H9 (cell line): ENCODE measurements around the gene CACNA2D3. TPM values are rescaled to one million over a fixed set of nuclear protein-coding genes. Genes with fewer than 3 reads are reported as not detected.

ENCODE experiments used
- DNase-seq: peaks from one replicate; pipeline ENCODE4 v3.0.0-alpha.2; 2017
- H2AFZ ChIP-seq: one replicate; pipeline ENCODE4 v1.6.1; 2013; ENCODE audit warnings: mild to moderate bottlenecking, low read length, control low read depth, moderate library complexity
- H2AK5ac ChIP-seq: 2 replicates; pipeline ENCODE4 v1.6.1; 2013; ENCODE audit warnings: low read length, control low read depth, mixed read lengths; ENCODE audit not compliant: insufficient read length
- H2BK120ac ChIP-seq: one replicate; pipeline ENCODE4 v1.6.1; 2013; ENCODE audit warnings: low read depth, mild to moderate bottlenecking, low read length, control low read depth, inconsistent platforms; ENCODE audit not compliant: poor library complexity, severe bottlenecking
- H2BK12ac ChIP-seq: 2 replicates; pipeline ENCODE4 v1.6.1; 2013; ENCODE audit warnings: low read length, control low read depth, mixed read lengths, low read depth; ENCODE audit not compliant: insufficient read length
- H2BK15ac ChIP-seq: 2 replicates; pipeline ENCODE4 v1.6.1; 2013; ENCODE audit warnings: low read depth, low read length, control low read depth
- H2BK20ac ChIP-seq: one replicate; pipeline ENCODE4 v1.6.1; 2013; ENCODE audit warnings: low read depth, mild to moderate bottlenecking, low read length, control low read depth, inconsistent platforms; ENCODE audit not compliant: poor library complexity, severe bottlenecking
- H2BK5ac ChIP-seq: 2 replicates; pipeline ENCODE4 v1.6.1; 2013; ENCODE audit warnings: low read length, control low read depth, mixed read lengths; ENCODE audit not compliant: insufficient read length
- H3K14ac ChIP-seq: 2 replicates; pipeline ENCODE4 v1.6.1; 2013; ENCODE audit warnings: low read length, control low read depth; ENCODE audit not compliant: insufficient read depth
- H3K18ac ChIP-seq: 2 replicates; pipeline ENCODE4 v1.6.1; 2013; ENCODE audit warnings: low read depth, mild to moderate bottlenecking, mixed read lengths, low read length, control low read depth; ENCODE audit not compliant: insufficient read length
- H3K23ac ChIP-seq: 2 replicates; pipeline ENCODE4 v1.6.1; 2013; ENCODE audit warnings: low read length, control low read depth, mixed read lengths, low read depth; ENCODE audit not compliant: insufficient read length
- H3K23me2 ChIP-seq: 2 replicates; pipeline ENCODE4 v1.6.1; 2013; ENCODE audit warnings: low read depth, mild to moderate bottlenecking, mixed read lengths, low read length, control low read depth; ENCODE audit not compliant: insufficient read length, poor library complexity, severe bottlenecking
- H3K27ac ChIP-seq: 2 replicates; pipeline ENCODE4 v1.5.1; 2013; ENCODE audit warnings: low read length, control low read depth, mixed read lengths, low read depth; ENCODE audit not compliant: insufficient read length
- H3K27me3 ChIP-seq: 2 replicates; pipeline ENCODE4 v1.6.1; 2013; ENCODE audit warnings: low read length, control low read depth, inconsistent platforms; ENCODE audit not compliant: insufficient read depth
- H3K4ac ChIP-seq: 2 replicates; pipeline ENCODE4 v1.6.1; 2013; ENCODE audit warnings: low read depth, mild to moderate bottlenecking, control low read depth, inconsistent platforms, low read length, moderate library complexity
- H3K4me1 ChIP-seq: 2 replicates; pipeline ENCODE4 v1.6.1; 2013; ENCODE audit warnings: low read length, control low read depth, inconsistent platforms; ENCODE audit not compliant: insufficient read depth
- H3K4me2 ChIP-seq: 2 replicates; pipeline ENCODE4 v1.6.1; 2013; ENCODE audit warnings: low read length, control low read depth, mixed read lengths; ENCODE audit not compliant: insufficient read length, insufficient read depth
- H3K56ac ChIP-seq: 2 replicates; pipeline ENCODE4 v1.6.1; 2013; ENCODE audit warnings: low read depth, mild to moderate bottlenecking, mixed read lengths, low read length, control low read depth; ENCODE audit not compliant: insufficient read length
- H3K79me1 ChIP-seq: 2 replicates; pipeline ENCODE4 v1.6.1; 2013; ENCODE audit warnings: low read depth, mild to moderate bottlenecking, moderate library complexity, low read length, control low read depth, inconsistent platforms; ENCODE audit not compliant: insufficient read depth, poor library complexity, severe bottlenecking
- H3K79me2 ChIP-seq: 2 replicates; pipeline ENCODE4 v1.6.1; 2013; ENCODE audit warnings: low read length, control low read depth, inconsistent platforms; ENCODE audit not compliant: insufficient read depth
- H3K9ac ChIP-seq: 2 replicates; pipeline ENCODE4 v1.6.1; 2013; ENCODE audit warnings: low read length, control low read depth, mixed read lengths; ENCODE audit not compliant: insufficient read length; ENCODE audit errors: extremely low read depth
- H3K9me3 ChIP-seq: one replicate; pipeline ENCODE4 v1.6.1; 2013; ENCODE audit warnings: low read depth, low read length, inconsistent platforms; ENCODE audit not compliant: control insufficient read depth
- H3T11ph ChIP-seq: one replicate; pipeline ENCODE4 v1.6.1; 2013; ENCODE audit warnings: mild to moderate bottlenecking, low read length, control low read depth, inconsistent platforms
- H4K20me1 ChIP-seq: one replicate; pipeline ENCODE4 v1.6.1; 2013; ENCODE audit not compliant: control insufficient read depth, insufficient read length, insufficient read depth
- H4K5ac ChIP-seq: 2 replicates; pipeline ENCODE4 v1.6.1; 2013; ENCODE audit warnings: low read depth, mild to moderate bottlenecking, mixed read lengths, low read length, control low read depth; ENCODE audit not compliant: insufficient read length
- H4K8ac ChIP-seq: replicated peaks from 2 replicates; pipeline ENCODE4 v1.6.1; 2013; ENCODE audit warnings: low read length, control low read depth, mixed read lengths, low read depth; ENCODE audit not compliant: insufficient read length
- H4K91ac ChIP-seq: 2 replicates; pipeline ENCODE4 v1.6.1; 2013; ENCODE audit warnings: low read depth, mild to moderate bottlenecking, moderate library complexity, mixed read lengths, low read length, control low read depth; ENCODE audit not compliant: insufficient read length
- H3K27ac Mint-ChIP-seq, 3 experiments: 2 replicates in 2 of 3; 3 replicates in 1 of 3; pipeline ENCODE4 v1.8.0; 2020 to 2021; ENCODE audit warnings: mixed read lengths in 3 of 3, mild to moderate bottlenecking in 1 of 3, moderate library complexity in 1 of 3
- H3K27me3 Mint-ChIP-seq: 2 replicates; pipeline ENCODE4 v1.8.0; 2021; ENCODE audit warnings: low read depth, mild to moderate bottlenecking, moderate library complexity, mixed read lengths
- H3K36me3 Mint-ChIP-seq, 3 experiments: 2 replicates in 2 of 3; 3 replicates in 1 of 3; pipeline ENCODE4 v1.8.0; 2020 to 2021; ENCODE audit warnings: low read depth in 3 of 3, mixed read lengths in 3 of 3; ENCODE audit not compliant: insufficient read depth in 1 of 3
- H3K4me1 Mint-ChIP-seq, 2 experiments: 2 replicates each; pipeline ENCODE4 v1.8.0; 2020; ENCODE audit warnings: mixed read lengths in 2 of 2
- H3K4me3 Mint-ChIP-seq, 2 experiments: 2 replicates in 1 of 2; 3 replicates in 1 of 2; pipeline ENCODE4 v1.8.0; 2020 to 2021; ENCODE audit warnings: mild to moderate bottlenecking in 2 of 2, mixed read lengths in 2 of 2, moderate library complexity in 1 of 2
- H3K9me3 Mint-ChIP-seq, 2 experiments: 2 replicates in 1 of 2; 3 replicates in 1 of 2; pipeline ENCODE4 v1.8.0; 2020; ENCODE audit warnings: mild to moderate bottlenecking in 2 of 2, mixed read lengths in 2 of 2, moderate library complexity in 1 of 2
- WGBS: extraction: QIAGEN DNeasy Blood & Tissue Kit; methylation state at CpG from one replicate; pipeline ENCODE4 v1.1.7; 2013; ENCODE audit warnings: missing lambda C conversion rate, low lambda C conversion rate, mixed read lengths; ENCODE audit not compliant: insufficient read length; ENCODE audit errors: extremely low coverage; 5-methylcytosine and 5-hydroxymethylcytosine counted together
- total RNA-seq: library from RNA; stranded (reverse); gene quantifications from 2 replicates; pipeline ENCODE4 v1.2.1, GENCODE V29; 2021
- TF ChIP-seq, protein P1 (sequence below): fragments of 200-600 bp; sonication (generic); conservative IDR thresholded peaks from 3 replicates; pipeline ENCODE4 v1.8.0; 2021; ENCODE audit warnings: antibody characterized with exemption, mild to moderate bottlenecking

CACNA2D3 gene
- total RNA-seq, 1 experiment from 2014 or later = 3.2 TPM

DNA sequence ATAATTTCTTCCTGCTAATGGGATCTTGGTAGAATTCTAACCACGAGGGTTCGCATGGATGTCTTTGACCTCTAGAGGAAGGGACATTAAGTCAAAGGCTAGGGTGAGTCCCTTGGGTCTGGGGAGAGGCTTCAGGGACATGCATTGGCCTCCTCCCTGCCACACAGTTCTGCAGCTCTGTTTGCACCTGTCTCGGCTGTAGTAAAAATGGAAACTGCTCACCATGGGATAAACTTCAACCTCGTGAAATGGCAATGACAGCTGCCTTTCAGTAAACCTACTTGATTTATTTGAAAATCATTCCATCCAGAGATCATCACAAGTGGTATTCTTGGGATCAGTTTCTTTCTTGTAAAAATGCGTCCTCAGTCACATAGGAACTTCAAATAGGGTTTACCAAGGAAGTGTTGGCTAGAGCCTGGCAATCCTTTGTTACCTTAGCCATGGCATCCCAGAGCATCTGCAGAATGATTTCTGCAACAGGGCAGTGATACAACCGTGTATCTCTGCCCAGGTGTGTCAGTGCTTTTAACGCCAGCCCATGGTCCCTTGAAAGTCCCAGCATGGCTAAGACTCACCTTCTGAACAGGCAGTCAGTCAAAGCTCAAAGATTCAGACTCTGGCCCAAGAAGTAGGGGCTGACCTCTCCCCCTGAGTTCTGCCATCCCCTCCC lies 819.5 kb downstream of the CACNA2D3 start:
- no peak overlapping the region; a peak in 1 of 7 replicates for H3K27ac Mint-ChIP-seq
- no peak overlapping the region for H2BK12ac ChIP-seq

More for the DNA sequence above, 819.5 kb downstream of the CACNA2D3 start:
- H3K79me2 ChIP-seq = no peaks in the 10 kb centered on the region
- no peak overlapping the region for H2BK20ac ChIP-seq
- H3K56ac ChIP-seq = no peak overlapping the region
- no peak overlapping the region for H3K4me3 Mint-ChIP-seq
- no peak overlapping the region for H3K9ac ChIP-seq
- no peak overlapping the region for H3K4ac ChIP-seq
- no peak overlapping the region for H2AFZ ChIP-seq
- no peak overlapping the region for H3K27ac ChIP-seq
- no peak overlapping the region for H4K8ac ChIP-seq
- no peaks in the 10 kb centered on the region for H4K20me1 ChIP-seq
- no peak overlapping the region for H3K18ac ChIP-seq
- TF ChIP-seq, protein P1, sequence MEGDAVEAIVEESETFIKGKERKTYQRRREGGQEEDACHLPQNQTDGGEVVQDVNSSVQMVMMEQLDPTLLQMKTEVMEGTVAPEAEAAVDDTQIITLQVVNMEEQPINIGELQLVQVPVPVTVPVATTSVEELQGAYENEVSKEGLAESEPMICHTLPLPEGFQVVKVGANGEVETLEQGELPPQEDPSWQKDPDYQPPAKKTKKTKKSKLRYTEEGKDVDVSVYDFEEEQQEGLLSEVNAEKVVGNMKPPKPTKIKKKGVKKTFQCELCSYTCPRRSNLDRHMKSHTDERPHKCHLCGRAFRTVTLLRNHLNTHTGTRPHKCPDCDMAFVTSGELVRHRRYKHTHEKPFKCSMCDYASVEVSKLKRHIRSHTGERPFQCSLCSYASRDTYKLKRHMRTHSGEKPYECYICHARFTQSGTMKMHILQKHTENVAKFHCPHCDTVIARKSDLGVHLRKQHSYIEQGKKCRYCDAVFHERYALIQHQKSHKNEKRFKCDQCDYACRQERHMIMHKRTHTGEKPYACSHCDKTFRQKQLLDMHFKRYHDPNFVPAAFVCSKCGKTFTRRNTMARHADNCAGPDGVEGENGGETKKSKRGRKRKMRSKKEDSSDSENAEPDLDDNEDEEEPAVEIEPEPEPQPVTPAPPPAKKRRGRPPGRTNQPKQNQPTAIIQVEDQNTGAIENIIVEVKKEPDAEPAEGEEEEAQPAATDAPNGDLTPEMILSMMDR = no peak
- no peak overlapping the region for H3K14ac ChIP-seq
- H2BK5ac ChIP-seq = no peak overlapping the region
- H3K4me2 ChIP-seq = no peak overlapping the region
- H2BK15ac ChIP-seq = no peak overlapping the region
- no peaks in the 10 kb centered on the region for H3K4me1 ChIP-seq
- H3T11ph ChIP-seq = no peak overlapping the region
- WGBS = no CpG with 5 or more reads among the region's 7 CpGs
- H2BK120ac ChIP-seq = no peak overlapping the region
- H3K23me2 ChIP-seq = no peaks in the 10 kb centered on the region
- H3K9me3 Mint-ChIP-seq = no peaks in the 10 kb centered on the region
- H3K27me3 ChIP-seq = no peaks in the 10 kb centered on the region
- no peak overlapping the region for H2AK5ac ChIP-seq
- no peak overlapping the region for H4K91ac ChIP-seq
- H4K5ac ChIP-seq = peak overlapping the region; percentile 26
- H3K9me3 ChIP-seq = no peaks in the 10 kb centered on the region
- no peak for DNase-seq
- no peak overlapping the region for H3K23ac ChIP-seq
- no peaks in the 10 kb centered on the region for H3K36me3 Mint-ChIP-seq
- peaks cover 8 to 12% of the 10 kb centered on the region in 2 experiments for H3K4me1 Mint-ChIP-seq
- no peaks in the 10 kb centered on the region for H3K27me3 Mint-ChIP-seq
- no peaks in the 10 kb centered on the region for H3K79me1 ChIP-seq
